T-cell (primary cell): Measurements from ENCODE around the gene CRYGS. TPM values are rescaled to one million over a fixed set of nuclear protein-coding genes. Genes with fewer than 3 reads are reported as not detected.

Source experiments
- ATAC-seq, 4 experiments: fragments of 200-7000 bp in 3 of 4; fragments of 150-1000 bp in 1 of 4; cut with Tn5 transposase; replicated peaks in 1 of 4; 1 replicate in 3 of 4; 2 replicates in 1 of 4; pipeline ENCODE4 v1.10.0; 2021; ENCODE audit warnings: moderate library complexity in 3 of 4, mild to moderate bottlenecking in 2 of 4, moderate number of reproducible peaks in 1 of 4
- CTCF ChIA-PET, 2 donors: fragments of 300-600 bp; sonication (Branson Sonifier 250); formaldehyde crosslinking; loops; one replicate each; lab custom pipeline; 2022; ENCODE audit warnings: antibody characterized with exemption in 2 of 2; lab: Charles Lee
- POLR2A ChIA-PET, 2 donors: fragments of 300-600 bp; sonication (Branson Sonifier 250); formaldehyde crosslinking; loops; one replicate each; lab custom pipeline; 2022; ENCODE audit warnings: antibody characterized with exemption in 2 of 2; lab: Charles Lee
- DNase-seq, 35 experiments: peaks; one replicate each; pipeline versions ENCODE4 v3.0.0 to v3.0.0-alpha.2; 2013 to 2023
- H3K27ac ChIP-seq: one replicate; pipeline ENCODE4 v1.5.1; 2013; ENCODE audit warnings: low read length
- H3K27me3 ChIP-seq, 2 experiments: replicated peaks in 1 of 2; 1 replicate in 1 of 2; 2 replicates in 1 of 2; pipeline versions ENCODE4 v1.6.1 to v1.7.0; 2013; ENCODE audit warnings: low read length in 1 of 2, mixed read lengths in 1 of 2; ENCODE audit not compliant: control insufficient read depth in 2 of 2, insufficient read depth in 2 of 2; ENCODE audit errors: extremely low read depth in 1 of 2
- H3K36me3 ChIP-seq, 2 donors: 1 replicate in 1 of 2; 2 replicates in 1 of 2; pipeline versions ENCODE4 v1.6.1 to v1.7.0; 2013; ENCODE audit warnings: low read length in 1 of 2; ENCODE audit not compliant: control insufficient read depth in 2 of 2, insufficient read depth in 1 of 2; ENCODE audit errors: extremely low read depth in 1 of 2
- H3K4me1 ChIP-seq, 2 experiments: 1 replicate in 1 of 2; 2 replicates in 1 of 2; pipeline versions ENCODE4 v1.6.1 to v1.7.0; 2013; ENCODE audit warnings: low read length in 2 of 2, mixed read lengths in 1 of 2; ENCODE audit not compliant: insufficient read depth in 2 of 2, control insufficient read depth in 1 of 2; ENCODE audit errors: extremely low read depth in 1 of 2
- H3K4me3 ChIP-seq, 2 donors: 1 replicate in 1 of 2; 2 replicates in 1 of 2; pipeline versions ENCODE4 v1.5.1 to v1.7.0; 2013; ENCODE audit warnings: mild to moderate bottlenecking in 2 of 2, low read length in 1 of 2, moderate library complexity in 1 of 2; ENCODE audit not compliant: control insufficient read depth in 1 of 2; ENCODE audit errors: extremely low read depth in 1 of 2
- H3K9me3 ChIP-seq: 2 replicates; pipeline ENCODE4 v1.7.0; 2013
- H3K27ac Mint-ChIP-seq, 2 donors: one replicate each; pipeline ENCODE4 v1.8.0; 2020 to 2021; ENCODE audit warnings: mild to moderate bottlenecking in 2 of 2, mixed read lengths in 2 of 2
- H3K27me3 Mint-ChIP-seq, 2 donors: one replicate each; pipeline ENCODE4 v1.8.0; 2021 to 2022; ENCODE audit warnings: mixed read lengths in 2 of 2
- H3K36me3 Mint-ChIP-seq: one replicate; pipeline ENCODE4 v1.8.0; 2021; ENCODE audit warnings: mixed read lengths
- H3K4me1 Mint-ChIP-seq, 3 donors: one replicate each; pipeline ENCODE4 v1.8.0; 2020 to 2022; ENCODE audit warnings: mixed read lengths in 3 of 3, mild to moderate bottlenecking in 1 of 3
- H3K4me3 Mint-ChIP-seq, 3 donors: one replicate each; pipeline ENCODE4 v1.8.0; 2020 to 2022; ENCODE audit warnings: mild to moderate bottlenecking in 3 of 3, mixed read lengths in 3 of 3, moderate library complexity in 3 of 3
- H3K9me3 Mint-ChIP-seq, 3 donors: one replicate each; pipeline ENCODE4 v1.8.0; 2020 to 2022; ENCODE audit warnings: mixed read lengths in 3 of 3
- WGBS: methylation state at CpG from one replicate; pipeline ENCODE4 v1.1.5; 2013; ENCODE audit warnings: missing lambda C conversion rate; ENCODE audit not compliant: insufficient coverage; 5-methylcytosine and 5-hydroxymethylcytosine counted together
- total RNA-seq, 35 experiments: library from RNA in 6 of 35; stranded (reverse) in 6 of 35; fragments of 120-200 nt in 1 of 35; gene quantifications; one replicate each; pipeline versions ENCODE4 v1.2.1 to v1.2.4 and lab custom pipeline; 2013 to 2026

Gene CRYGS
- total RNA-seq, 5 donors from 2014 or later (not counting 1 experiment from before 2014, with no cell fraction given), result 5.5 to 10.4 (median 7.8) TPM

DNA sequence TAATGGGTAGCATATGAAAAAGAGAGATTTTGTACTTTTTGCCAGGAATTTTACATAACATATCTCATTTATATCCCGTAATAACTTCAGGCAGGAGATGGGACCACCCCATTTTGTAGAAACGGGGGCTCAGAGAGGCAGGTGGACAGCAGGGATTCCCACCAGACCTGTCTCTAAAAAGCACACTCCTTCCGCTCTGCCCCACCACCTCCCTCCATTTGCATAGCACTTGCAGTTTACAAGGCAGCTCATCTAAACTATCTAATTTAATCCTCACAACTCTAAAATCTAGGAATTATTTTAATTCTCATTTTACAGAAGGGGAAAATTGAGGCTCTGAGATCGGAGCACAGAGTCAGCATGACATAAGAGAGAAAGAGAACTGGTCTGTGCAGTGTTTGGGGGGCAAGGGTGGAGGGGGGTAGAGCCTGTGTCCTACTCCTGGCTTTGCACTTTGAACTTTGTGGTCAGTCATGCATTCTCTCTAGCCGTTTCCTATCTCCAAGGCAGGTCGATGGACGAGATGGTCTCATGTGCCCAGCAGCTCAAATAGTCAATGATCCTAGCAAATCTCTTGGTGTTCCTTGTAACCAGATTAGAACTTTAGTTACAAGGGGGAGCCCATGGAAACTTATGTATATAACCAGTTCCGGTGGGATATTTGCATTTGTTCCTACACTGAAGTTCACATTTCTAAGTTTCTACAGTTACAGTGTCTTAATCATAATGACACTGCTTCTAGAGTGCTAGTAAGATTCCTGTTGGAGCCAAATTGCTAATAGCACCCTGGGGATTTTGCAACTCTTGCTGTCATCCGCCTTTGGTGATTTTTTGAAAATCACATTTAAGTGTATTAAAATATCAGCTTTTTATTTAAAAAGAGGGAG is 18.6 kb downstream of the CRYGS start:
- H3K27ac Mint-ChIP-seq, result no peak overlapping the region
- H3K27me3 Mint-ChIP-seq, result no peaks in the 10 kb centered on the region
- H3K4me3 ChIP-seq, result no peak overlapping the region
- peaks cover 9% of the 10 kb centered on the region for H3K36me3 Mint-ChIP-seq
- no peaks in the 10 kb centered on the region for H3K9me3 ChIP-seq
- no peaks in the 10 kb centered on the region for H3K36me3 ChIP-seq
- ChIA-PET CTCF (interaction anchor here (0.6 to 0.8 kb wide), 3 partner anchors 14 to 1611 kb away, joined by 3 to 5 read pairs (median 3); no protein-coding TSS in a partner anchor), POLR2A (interaction anchor here in 1 of 2 donors (0.5 kb wide), 1 partner anchor 52 kb away, joined by 3 read pairs; no protein-coding TSS in a partner anchor)
- 86% methylated on average over 4 of the region's 9 CpGs for WGBS
- H3K4me1 ChIP-seq, result peaks cover 19 to 22% of the 10 kb centered on the region in 2 experiments
- H3K9me3 Mint-ChIP-seq, result no peaks in the 10 kb centered on the region
- no peak overlapping the region for H3K4me3 Mint-ChIP-seq
- ATAC-seq, result no peak
- H3K4me1 Mint-ChIP-seq, result peaks cover 25 to 35% (median 27%) of the 10 kb centered on the region in 3 donors
- H3K27ac ChIP-seq, result no peak overlapping the region
- DNase-seq, result no peak
- no peaks in the 10 kb centered on the region for H3K27me3 ChIP-seq

DNA sequence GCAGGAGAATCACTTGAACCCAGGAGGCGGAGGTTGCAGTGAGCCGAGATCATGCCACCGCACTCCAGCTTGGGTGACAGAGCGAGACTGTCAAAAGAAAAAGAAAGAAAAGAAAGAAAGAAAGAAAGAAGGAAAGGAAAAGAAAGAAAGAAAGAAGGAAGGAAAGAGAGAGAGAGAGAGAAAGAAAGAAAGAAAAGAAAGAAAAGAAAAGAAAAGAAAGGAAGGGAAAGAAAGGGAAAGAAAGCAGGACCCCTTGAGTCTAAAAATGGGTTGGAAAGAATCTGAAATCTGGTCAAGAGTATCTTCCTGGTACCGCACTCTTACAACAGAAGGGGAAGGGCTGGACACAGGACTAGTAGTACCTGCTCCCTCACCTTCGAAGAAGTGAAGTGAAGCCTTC is 19.6 kb downstream of the CRYGS start:
- Mint-ChIP-seq H3K36me3 (peaks cover 9% of the 10 kb centered on the region), H3K9me3 (no peaks in the 10 kb centered on the region), H3K27ac (no peak overlapping the region), H3K27me3 (no peaks in the 10 kb centered on the region), H3K4me1 (peaks cover 23 to 39% (median 31%) of the 10 kb centered on the region in 3 donors), H3K4me3 (no peak overlapping the region)
- ATAC-seq (no peak), DNase-seq (no peak)
- WGBS, result 97% methylated on average over 4 of the region's 6 CpGs
- peaks cover 21 to 24% of the 10 kb centered on the region in 2 experiments for H3K4me1 ChIP-seq
- H3K9me3 ChIP-seq, result no peaks in the 10 kb centered on the region
- H3K27ac ChIP-seq, result no peak overlapping the region
- H3K36me3 ChIP-seq, result no peaks in the 10 kb centered on the region
- H3K4me3 ChIP-seq, result no peak overlapping the region
- POLR2A ChIA-PET, result no interaction called here
- CTCF ChIA-PET, result interaction anchor here in 1 of 2 donors (1.0 kb wide), 1 partner anchor 16 kb away, joined by 4 read pairs; no protein-coding TSS in a partner anchor
- H3K27me3 ChIP-seq, result no peaks in the 10 kb centered on the region

DNA sequence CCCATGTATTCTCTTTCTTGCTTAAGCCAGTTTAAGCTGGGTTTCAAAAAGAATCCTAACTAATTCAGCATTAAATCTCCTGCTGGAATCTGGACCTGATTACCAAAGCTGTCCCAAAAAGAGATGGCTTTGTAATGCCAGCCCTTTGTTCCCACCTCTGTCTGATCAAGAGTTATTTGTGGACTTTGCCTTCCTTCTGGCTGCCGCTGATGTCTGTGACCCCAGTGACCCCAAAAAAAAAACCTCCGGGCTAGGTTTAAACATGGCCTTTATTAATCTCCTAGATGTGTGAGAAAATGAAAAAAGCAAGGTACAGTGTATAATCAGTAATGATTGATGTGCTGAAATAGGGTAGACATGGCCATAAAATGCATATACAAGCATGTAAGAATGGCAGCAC is 20.7 kb downstream of the CRYGS start:
- H3K4me1 ChIP-seq, result peaks cover 21 to 29% of the 10 kb centered on the region in 2 experiments
- peaks cover 5% of the 10 kb centered on the region for H3K36me3 Mint-ChIP-seq
- H3K4me1 Mint-ChIP-seq, result peaks cover 24 to 40% (median 33%) of the 10 kb centered on the region in 3 donors
- no peak overlapping the region for H3K4me3 Mint-ChIP-seq
- DNase-seq (no peak), ATAC-seq (no peak)
- H3K27me3 ChIP-seq, result no peaks in the 10 kb centered on the region
- H3K9me3 ChIP-seq, result no peaks in the 10 kb centered on the region
- CTCF ChIA-PET, result no interaction called here
- no peak overlapping the region for H3K27ac ChIP-seq
- no CpG with 5 or more reads among the region's 2 CpGs for WGBS
- POLR2A ChIA-PET, result no interaction called here
- H3K36me3 ChIP-seq, result no peaks in the 10 kb centered on the region
- H3K4me3 ChIP-seq, result no peak overlapping the region
- H3K27ac Mint-ChIP-seq, result no peak overlapping the region
- no peaks in the 10 kb centered on the region for H3K27me3 Mint-ChIP-seq
- no peaks in the 10 kb centered on the region for H3K9me3 Mint-ChIP-seq

DNA sequence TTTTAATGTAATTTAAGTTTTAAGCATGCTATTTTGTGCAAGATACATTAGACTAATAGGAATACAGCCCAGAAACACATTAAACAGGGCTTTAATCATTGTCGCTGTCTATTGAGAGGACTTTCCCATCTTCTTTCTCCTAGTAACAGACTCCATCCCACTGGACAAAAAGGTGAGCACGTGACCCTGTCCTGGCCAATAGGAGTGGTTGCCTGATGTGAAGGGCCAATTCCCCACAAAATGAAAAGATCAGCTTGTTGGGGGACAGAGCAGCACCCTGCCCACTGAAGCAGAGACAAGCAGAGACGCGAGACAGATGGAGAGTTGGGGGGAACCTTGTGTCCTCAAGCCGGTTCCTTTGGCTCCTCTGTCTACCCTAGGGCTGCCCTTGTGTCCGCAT is 21.2 kb downstream of the CRYGS start:
- peaks cover 27 to 42% (median 37%) of the 10 kb centered on the region in 3 donors for H3K4me1 Mint-ChIP-seq
- 98% methylated on average over 4 of the region's 6 CpGs for WGBS
- H3K36me3 Mint-ChIP-seq, result peaks cover 5% of the 10 kb centered on the region
- Histone ChIP-seq H3K9me3 (no peaks in the 10 kb centered on the region), H3K36me3 (no peaks in the 10 kb centered on the region), H3K4me1 (peaks cover 25 to 33% of the 10 kb centered on the region in 2 experiments), H3K27ac (no peak overlapping the region), H3K27me3 (no peaks in the 10 kb centered on the region), H3K4me3 (no peak overlapping the region)
- ChIA-PET POLR2A (no interaction called here), CTCF (no interaction called here)
- ATAC-seq, result no peak
- no peak overlapping the region for H3K27ac Mint-ChIP-seq
- H3K9me3 Mint-ChIP-seq, result no peaks in the 10 kb centered on the region
- H3K4me3 Mint-ChIP-seq, result no peak overlapping the region
- no peaks in the 10 kb centered on the region for H3K27me3 Mint-ChIP-seq
- no peak for DNase-seq

DNA sequence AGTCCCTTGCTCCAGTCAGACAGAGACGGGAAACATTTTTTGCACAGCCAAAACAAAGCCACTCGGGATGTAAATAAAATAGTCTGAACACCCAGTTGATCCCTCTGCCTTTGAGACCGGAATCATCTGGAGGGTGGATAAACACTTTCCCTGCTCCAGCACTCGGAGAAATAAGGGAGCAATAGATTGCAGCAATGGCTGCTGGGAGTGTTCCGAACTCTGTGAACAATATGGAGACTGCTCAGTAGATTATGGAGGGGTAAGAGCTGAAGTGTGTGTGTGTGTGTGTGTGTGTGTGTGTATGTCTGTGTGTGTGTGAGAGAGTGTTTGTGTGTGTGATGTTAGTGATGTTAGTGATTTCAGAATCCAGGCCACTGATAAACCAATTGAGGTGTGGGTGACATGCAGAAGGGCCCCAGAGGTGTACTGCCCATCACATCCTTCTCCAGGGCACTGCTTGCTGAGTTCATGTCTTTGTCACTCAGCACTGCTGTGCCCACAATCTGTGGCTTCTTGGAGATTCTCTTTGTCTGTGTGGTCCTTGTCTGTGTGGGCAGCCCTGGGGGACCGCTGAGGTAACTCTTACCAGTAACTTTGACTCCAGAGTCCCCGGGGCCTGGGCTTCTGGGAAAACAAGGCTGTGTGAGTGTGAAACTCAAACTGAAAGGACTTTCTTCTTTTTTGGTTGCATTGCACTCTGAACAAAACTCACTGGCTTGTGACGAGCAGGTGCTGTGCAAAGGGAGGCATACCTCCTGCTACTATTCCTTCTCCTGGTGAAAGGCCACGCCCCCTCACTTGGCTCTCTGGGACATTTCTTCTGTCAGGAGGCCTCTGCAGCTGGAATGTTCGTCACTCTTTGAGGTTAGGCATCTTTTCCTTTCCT is 23.0 kb downstream of the CRYGS start:
- ATAC-seq (no peak), DNase-seq (no peak)
- Histone ChIP-seq H3K9me3 (no peaks in the 10 kb centered on the region), H3K4me3 (no peak overlapping the region), H3K27ac (no peak overlapping the region), H3K36me3 (no peaks in the 10 kb centered on the region), H3K4me1 (peaks cover 42 to 51% of the 10 kb centered on the region in 2 experiments), H3K27me3 (no peaks in the 10 kb centered on the region)
- Mint-ChIP-seq H3K4me3 (no peak overlapping the region), H3K27ac (peak overlapping the region in 1 of 2 donors; percentile 1), H3K36me3 (peaks cover under 1% of the 10 kb centered on the region), H3K9me3 (no peaks in the 10 kb centered on the region), H3K4me1 (peaks cover 41 to 58% (median 51%) of the 10 kb centered on the region in 3 donors), H3K27me3 (no peaks in the 10 kb centered on the region)
- ChIA-PET CTCF (interaction anchor here (0.6 to 5.1 kb wide), 2 partner anchors 18 to 19 kb away, joined by 6 to 51 read pairs; no protein-coding TSS in a partner anchor), POLR2A (no interaction called here)
- 77% methylated on average over 8 of the region's 10 CpGs for WGBS

DNA sequence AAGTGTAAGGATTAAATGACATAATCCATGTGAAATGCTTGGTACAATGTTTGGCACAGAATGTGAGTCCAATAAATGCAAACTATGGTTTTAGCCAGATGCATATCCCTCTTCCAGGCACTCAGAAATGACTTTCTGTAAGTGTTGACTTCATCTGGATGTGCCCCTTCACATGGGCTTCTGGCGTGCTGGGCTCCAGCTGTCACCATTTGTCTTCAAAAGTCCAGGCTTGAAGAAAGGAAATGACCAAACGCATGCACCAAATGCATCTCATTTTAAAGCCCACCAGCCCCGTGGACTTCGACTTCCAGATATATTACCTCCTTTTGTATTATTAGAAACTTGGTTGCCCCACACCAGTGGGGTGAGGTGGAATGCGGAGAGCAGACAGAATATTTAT is 23.7 kb downstream of the CRYGS start:
- H3K27ac ChIP-seq, result no peak overlapping the region
- peaks cover 50 to 59% of the 10 kb centered on the region in 2 experiments for H3K4me1 ChIP-seq
- H3K9me3 Mint-ChIP-seq, result no peaks in the 10 kb centered on the region
- H3K27me3 ChIP-seq, result no peaks in the 10 kb centered on the region
- H3K36me3 ChIP-seq, result no peaks in the 10 kb centered on the region
- ChIA-PET CTCF (interaction anchor here in 1 of 2 donors (1.1 to 5.1 kb wide), 3 partner anchors 8 to 19 kb away, joined by 3 to 51 read pairs (median 23); no protein-coding TSS in a partner anchor), POLR2A (interaction anchor here in 1 of 2 donors (0.7 kb wide), 1 partner anchor 139 kb away, joined by 3 read pairs; no protein-coding TSS in a partner anchor)
- 100% methylated on average over 1 of the region's 5 CpGs for WGBS
- ATAC-seq (no peak), DNase-seq (no peak)
- no peak overlapping the region for H3K4me3 ChIP-seq
- H3K9me3 ChIP-seq, result no peaks in the 10 kb centered on the region
- peak overlapping the region in 1 of 2 donors; percentile 34 for H3K27ac Mint-ChIP-seq
- H3K36me3 Mint-ChIP-seq, result no peaks in the 10 kb centered on the region
- H3K4me1 Mint-ChIP-seq, result peaks cover 49 to 65% (median 59%) of the 10 kb centered on the region in 3 donors
- H3K4me3 Mint-ChIP-seq, result no peak overlapping the region
- H3K27me3 Mint-ChIP-seq, result no peaks in the 10 kb centered on the region
